ENCODE data around the gene AFMID. TPM values are rescaled to one million over a fixed set of nuclear protein-coding genes. Genes with fewer than 3 reads are reported as not detected.

AFMID gene
- total and polyA plus RNA-seq, 9 of the 15 experiments (the other 6 are each of a cell fraction or from before 2014, with no cell fraction given): 62.1 to 188 (median 74.4) TPM

DNA sequence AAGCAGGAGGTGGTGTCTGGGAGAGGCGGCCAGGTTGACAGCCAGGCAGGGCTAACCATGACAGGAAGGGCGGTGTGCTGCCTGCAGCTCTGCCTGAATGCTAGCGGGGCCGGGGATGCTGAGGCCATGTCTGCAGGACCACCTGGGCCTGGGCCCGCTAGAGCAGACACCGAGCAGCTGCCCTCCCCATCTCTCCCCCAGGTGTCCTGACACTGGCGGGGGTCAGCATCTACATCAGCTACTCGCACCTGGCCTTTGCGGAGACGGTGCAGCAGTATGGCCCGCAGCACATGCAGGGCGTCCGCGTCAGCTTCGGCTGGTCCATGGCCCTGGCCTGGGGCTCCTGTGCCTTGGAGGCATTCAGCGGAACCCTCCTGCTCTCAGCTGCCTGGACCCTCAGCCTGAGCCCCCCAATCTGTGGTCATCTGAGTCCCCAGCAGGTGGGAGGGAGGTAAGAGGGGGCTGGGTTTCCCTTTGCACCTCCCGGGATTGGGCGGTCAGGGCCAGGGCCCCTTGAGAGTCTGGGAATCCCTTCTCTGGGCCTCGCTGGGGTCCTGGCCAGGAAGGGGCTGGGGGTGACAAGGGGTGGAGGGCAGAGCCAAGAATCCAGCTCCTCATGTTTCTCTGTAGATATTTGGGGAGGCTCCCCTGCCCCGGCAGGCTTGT, 51.8 kb downstream of the AFMID start:
- intact Hi-C loops (cut with micrococcal nuclease) (no loop called here), in situ Hi-C loops (cut with MboI) (no loop called here)
- no peaks in the 10 kb centered on the region for H3K79me2 ChIP-seq (ENCODE audit: control insufficient read depth, insufficient read depth, low read length)
- H3K9me1 ChIP-seq (ENCODE audit: control insufficient read depth, insufficient read depth, low read length): peaks cover 6% of the 10 kb centered on the region
- H3K4me1 ChIP-seq (replicated peaks in 1 of 2; ENCODE audit: control insufficient read depth in 2 of 2, insufficient read depth in 2 of 2, low read length in 2 of 2): peaks cover 19 to 54% of the 10 kb centered on the region in 2 experiments; a peak in 4 of 5 replicates
- H3K36me3 ChIP-seq (ENCODE audit: control insufficient read depth, insufficient read depth, low read length): no peaks in the 10 kb centered on the region
- no peak for FAIRE-seq
- peak overlapping the region in 1 of 2 experiments; percentile 78; a peak in 2 of 4 replicates for H3K9ac ChIP-seq (ENCODE audit: insufficient read depth in 1 of 2, low read depth in 2 of 2, low read length in 2 of 2)
- H3K27me3 ChIP-seq (ENCODE audit: control insufficient read depth in 2 of 2, insufficient read depth in 2 of 2, low read length in 2 of 2): no peaks in the 10 kb centered on the region
- DNase-seq (ENCODE audit: extremely low read depth in 1 of 4, low spot score in 3 of 4): peak in 1 of 4 experiments; percentile 9
- POLR2A ChIA-PET: interaction anchor here (0.6 to 4.0 kb wide), 4 partner anchors 13 to 941 kb away, joined by 3 to 14 read pairs (median 6); no protein-coding TSS in a partner anchor
- peak overlapping the region; percentile 65 for H2AFZ ChIP-seq (ENCODE audit: low read depth, low read length)
- no peak for ATAC-seq
- H4K20me1 ChIP-seq (replicated peaks; ENCODE audit: control insufficient read depth, insufficient read depth, low read length): no peaks in the 10 kb centered on the region
- CTCF ChIA-PET (ENCODE audit: low intra/inter-chr PET ratio): no interaction called here
- H3K4me3 ChIP-seq: no peak overlapping the region
- peak overlapping the region; percentile 33; the same call in 1 of the 2 replicates for H3K4me2 ChIP-seq (ENCODE audit: insufficient read depth, low read length)
- WGBS (ENCODE audit: insufficient coverage, low coverage, missing lambda C conversion rate): 68% methylated on average over 19 of the region's 20 CpGs
- no peak for TF ChIP-seq BMI1 (IDR thresholded peaks at IDR 0.05; ENCODE audit: low read length)
- no peak for TF ChIP-seq ZNF124 (CRISPR knock-in tag; IDR thresholded peaks at IDR 0.05)
- TF ChIP-seq, protein P1, sequence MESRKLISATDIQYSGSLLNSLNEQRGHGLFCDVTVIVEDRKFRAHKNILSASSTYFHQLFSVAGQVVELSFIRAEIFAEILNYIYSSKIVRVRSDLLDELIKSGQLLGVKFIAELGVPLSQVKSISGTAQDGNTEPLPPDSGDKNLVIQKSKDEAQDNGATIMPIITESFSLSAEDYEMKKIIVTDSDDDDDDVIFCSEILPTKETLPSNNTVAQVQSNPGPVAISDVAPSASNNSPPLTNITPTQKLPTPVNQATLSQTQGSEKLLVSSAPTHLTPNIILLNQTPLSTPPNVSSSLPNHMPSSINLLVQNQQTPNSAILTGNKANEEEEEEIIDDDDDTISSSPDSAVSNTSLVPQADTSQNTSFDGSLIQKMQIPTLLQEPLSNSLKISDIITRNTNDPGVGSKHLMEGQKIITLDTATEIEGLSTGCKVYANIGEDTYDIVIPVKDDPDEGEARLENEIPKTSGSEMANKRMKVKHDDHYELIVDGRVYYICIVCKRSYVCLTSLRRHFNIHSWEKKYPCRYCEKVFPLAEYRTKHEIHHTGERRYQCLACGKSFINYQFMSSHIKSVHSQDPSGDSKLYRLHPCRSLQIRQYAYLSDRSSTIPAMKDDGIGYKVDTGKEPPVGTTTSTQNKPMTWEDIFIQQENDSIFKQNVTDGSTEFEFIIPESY (CRISPR knock-in tag; IDR thresholded peaks at IDR 0.05): peak; percentile 78
- H3K27ac ChIP-seq (ENCODE audit: extremely low read depth, low read depth, low read length): peak overlapping the region; percentile 32; the same call in 1 of the 3 replicates
- no TSS peak for BruUV-seq (replicated peaks)
- no peaks in the 10 kb centered on the region for H3K9me3 ChIP-seq (replicated peaks; ENCODE audit: control insufficient read depth, insufficient read depth, low read depth, low read length)
